AG04450 (cell line): ENCODE results near the gene STRBP. TPM values are rescaled to one million over a fixed set of nuclear protein-coding genes. Genes with fewer than 3 reads are reported as not detected.

Experiments used
- CTCF ChIA-PET: fragments of 300-600, 350-600 bp; formaldehyde crosslinking; extraction: SDS; loops from one replicate; lab custom pipeline; 2022; ENCODE audit warnings: antibody characterized with exemption, inconsistent platforms; lab: Charles Lee
- POLR2A ChIA-PET: fragments of 350-600 bp; formaldehyde crosslinking; extraction: SDS; loops from one replicate; lab custom pipeline; 2021; ENCODE audit warnings: antibody characterized with exemption, inconsistent platforms; lab: Yijun Ruan, JAX
- DNase-seq: peaks from one replicate; pipeline ENCODE4 v3.0.0-alpha.2; 2011; ENCODE audit warnings: low read depth, low spot score
- H3K27ac ChIP-seq: one replicate; pipeline ENCODE4 v1.5.1; 2012; ENCODE audit warnings: low read depth, low read length, control low read depth
- H3K27me3 ChIP-seq: one replicate; pipeline ENCODE4 v1.6.0; 2012; ENCODE audit warnings: low read length; ENCODE audit not compliant: control insufficient read depth, insufficient read depth
- H3K4me3 ChIP-seq: 2 replicates; pipeline ENCODE4 v1.5.1; 2011; ENCODE audit warnings: mild to moderate bottlenecking, low read depth, low read length, control low read depth
- H3K9me3 ChIP-seq: 2 replicates; pipeline ENCODE4 v1.5.1; 2012; ENCODE audit warnings: low read length; ENCODE audit not compliant: control insufficient read depth, insufficient read depth
- polyA plus RNA-seq: library from polyadenylated mRNA; depleted of rRNA; stranded (reverse); fragments of >200 nt; gene quantifications from 2 replicates; pipeline ENCODE4 v1.2.3, GENCODE V29; 2011
- TF ChIP-seq, protein P1 (sequence below): IDR thresholded peaks from 2 replicates; pipeline ENCODE4 v1.5.1; 2011; ENCODE audit warnings: low read depth, low read length, control low read depth, inconsistent platforms

Gene STRBP
- polyA plus RNA-seq, 1 experiment = 6.3 TPM

DNA sequence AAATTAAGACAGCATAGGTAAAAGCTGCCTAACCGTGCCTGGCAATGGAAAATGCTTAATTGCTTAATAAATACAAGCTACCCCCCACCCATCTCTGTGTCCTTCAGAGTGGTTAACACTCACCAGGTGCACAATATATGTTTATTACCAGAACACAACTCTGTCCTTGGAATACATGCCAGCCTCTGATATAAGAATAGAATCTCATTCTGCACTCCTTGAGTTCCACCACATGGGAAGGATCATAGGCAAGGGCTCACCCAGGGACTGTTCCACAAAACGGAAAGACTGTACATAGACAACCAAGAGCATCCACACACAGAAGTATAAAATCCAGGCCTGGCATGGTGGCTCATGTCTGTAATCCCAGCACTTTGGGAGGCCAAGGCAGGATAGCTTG, 91.4 kb downstream of the STRBP start:
- TF ChIP-seq, protein P1, sequence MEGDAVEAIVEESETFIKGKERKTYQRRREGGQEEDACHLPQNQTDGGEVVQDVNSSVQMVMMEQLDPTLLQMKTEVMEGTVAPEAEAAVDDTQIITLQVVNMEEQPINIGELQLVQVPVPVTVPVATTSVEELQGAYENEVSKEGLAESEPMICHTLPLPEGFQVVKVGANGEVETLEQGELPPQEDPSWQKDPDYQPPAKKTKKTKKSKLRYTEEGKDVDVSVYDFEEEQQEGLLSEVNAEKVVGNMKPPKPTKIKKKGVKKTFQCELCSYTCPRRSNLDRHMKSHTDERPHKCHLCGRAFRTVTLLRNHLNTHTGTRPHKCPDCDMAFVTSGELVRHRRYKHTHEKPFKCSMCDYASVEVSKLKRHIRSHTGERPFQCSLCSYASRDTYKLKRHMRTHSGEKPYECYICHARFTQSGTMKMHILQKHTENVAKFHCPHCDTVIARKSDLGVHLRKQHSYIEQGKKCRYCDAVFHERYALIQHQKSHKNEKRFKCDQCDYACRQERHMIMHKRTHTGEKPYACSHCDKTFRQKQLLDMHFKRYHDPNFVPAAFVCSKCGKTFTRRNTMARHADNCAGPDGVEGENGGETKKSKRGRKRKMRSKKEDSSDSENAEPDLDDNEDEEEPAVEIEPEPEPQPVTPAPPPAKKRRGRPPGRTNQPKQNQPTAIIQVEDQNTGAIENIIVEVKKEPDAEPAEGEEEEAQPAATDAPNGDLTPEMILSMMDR = no peak

DNA sequence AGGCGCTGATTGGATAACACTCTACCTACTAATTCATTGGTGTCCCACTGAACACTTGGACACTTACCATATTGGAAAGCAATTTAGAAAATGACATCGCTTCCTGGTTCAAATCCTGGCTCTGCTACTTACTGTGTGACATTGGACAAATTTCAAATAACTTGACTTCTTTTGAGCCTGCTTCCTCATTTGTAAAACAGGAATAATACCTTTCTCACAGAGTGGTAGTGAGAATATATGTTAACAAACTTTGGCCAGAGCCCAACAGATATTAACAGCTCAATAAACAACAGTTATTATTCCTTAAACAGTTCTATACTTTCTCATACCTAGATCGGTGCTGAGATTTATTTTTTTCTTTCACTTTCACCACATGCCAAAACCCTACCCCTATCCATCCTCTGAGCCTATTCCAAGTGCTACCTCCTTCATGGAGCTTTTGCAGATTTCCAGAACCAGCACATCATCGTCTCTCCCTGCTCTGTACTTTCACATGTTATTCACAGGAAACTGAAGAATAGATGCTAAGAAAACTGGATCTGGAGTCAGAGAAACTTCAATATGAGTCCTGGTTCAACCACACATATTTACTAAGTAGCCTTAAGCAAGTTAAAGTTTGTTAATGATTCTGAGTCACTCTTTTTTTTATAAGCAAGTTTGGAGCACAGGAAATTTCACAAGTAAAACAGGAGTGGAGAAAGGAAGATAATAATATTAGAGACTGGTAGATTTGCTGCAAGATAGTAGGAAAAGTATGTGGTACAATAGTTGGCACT, 92.3 kb downstream of the STRBP start:
- DNase-seq = no peak
- TF ChIP-seq, protein P1 = no peak
- Histone ChIP-seq H3K4me3 (no peak overlapping the region), H3K27ac (no peak overlapping the region), H3K27me3 (no peaks in the 10 kb centered on the region), H3K9me3 (no peaks in the 10 kb centered on the region)
- ChIA-PET CTCF (no interaction called here), POLR2A (no interaction called here)

More for the DNA sequence above, 91.4 kb downstream of the STRBP start:
- ChIA-PET POLR2A (no interaction called here), CTCF (no interaction called here)
- DNase-seq = no peak
- H3K27me3 ChIP-seq = no peaks in the 10 kb centered on the region
- H3K9me3 ChIP-seq = no peaks in the 10 kb centered on the region
- no peak overlapping the region for H3K4me3 ChIP-seq
- no peak overlapping the region for H3K27ac ChIP-seq

DNA sequence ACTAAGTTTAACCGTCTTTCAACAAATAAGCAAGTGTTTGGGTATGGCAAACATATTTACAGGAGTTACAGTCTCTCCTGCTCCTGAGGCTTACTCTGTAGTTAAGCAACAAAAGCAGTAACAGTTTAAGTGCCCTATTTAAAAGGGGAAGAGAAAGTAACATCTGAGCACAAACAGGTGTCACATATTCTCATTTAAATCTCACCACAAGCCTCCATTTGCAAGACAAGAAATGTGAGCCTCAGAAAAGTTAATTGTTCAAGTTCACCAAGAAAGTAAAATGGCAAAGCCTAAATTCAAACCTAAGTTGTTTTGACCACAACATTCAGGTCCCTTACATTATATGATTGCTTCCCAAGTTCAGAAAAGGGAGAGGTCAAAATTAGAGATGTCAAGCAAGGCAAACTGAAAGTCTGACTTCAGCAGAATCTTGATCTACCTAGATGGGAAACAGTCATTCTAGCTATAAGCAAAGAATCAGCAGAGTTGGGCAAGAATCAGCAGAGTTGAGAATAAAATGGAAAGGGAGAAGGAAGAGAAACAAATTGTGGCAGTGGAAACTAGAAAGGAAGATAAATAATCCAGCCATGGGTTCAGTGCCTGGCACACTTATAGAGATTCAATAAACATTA, 93.4 kb downstream of the STRBP start:
- H3K27ac ChIP-seq = no peak overlapping the region
- DNase-seq = no peak
- POLR2A ChIA-PET = no interaction called here
- no peaks in the 10 kb centered on the region for H3K9me3 ChIP-seq
- no peak overlapping the region for H3K4me3 ChIP-seq
- CTCF ChIA-PET = no interaction called here
- TF ChIP-seq, protein P1 = no peak
- H3K27me3 ChIP-seq = no peaks in the 10 kb centered on the region

GRCh38 chr9:123174079-123174478, 94.3 kb downstream of the STRBP start:
- no peak overlapping the region for H3K4me3 ChIP-seq
- no peak for DNase-seq
- H3K27ac ChIP-seq = no peak overlapping the region
- POLR2A ChIA-PET = no interaction called here
- TF ChIP-seq, protein P1 = no peak
- no peaks in the 10 kb centered on the region for H3K9me3 ChIP-seq
- H3K27me3 ChIP-seq = no peaks in the 10 kb centered on the region
- CTCF ChIA-PET = no interaction called here

DNA sequence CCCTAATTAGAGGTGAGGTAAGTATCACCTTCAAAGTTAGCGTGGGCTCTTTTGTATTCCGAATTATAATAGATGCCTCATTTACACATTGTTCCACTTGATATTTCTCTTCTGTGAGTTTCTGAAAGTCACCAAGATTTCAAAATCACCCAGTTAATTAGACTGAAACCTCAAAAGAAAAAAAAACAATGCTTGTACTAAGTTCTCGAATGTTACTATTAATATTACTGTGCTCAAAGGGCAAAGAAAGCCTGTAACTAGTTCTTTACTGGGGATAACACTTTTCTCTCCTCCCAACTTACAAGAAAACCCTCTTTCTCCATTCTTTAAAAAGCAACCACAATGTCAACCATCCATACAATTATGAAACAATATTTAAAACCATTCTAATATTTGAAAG, 98.5 kb downstream of the STRBP start:
- CTCF ChIA-PET = no interaction called here
- H3K27ac ChIP-seq = no peak overlapping the region
- POLR2A ChIA-PET = no interaction called here
- no peak overlapping the region for H3K4me3 ChIP-seq
- TF ChIP-seq, protein P1 = no peak
- no peaks in the 10 kb centered on the region for H3K27me3 ChIP-seq
- no peak for DNase-seq
- H3K9me3 ChIP-seq = no peaks in the 10 kb centered on the region
